ENCODE data around the gene ZNF580.

GRCh38 chr19:55685776-55686175 lies 45.0 kb downstream of the ZNF580 start:
- no peak for TF ChIP-seq POLR2A (IDR thresholded peaks at IDR 0.05)
- no peak for TF ChIP-seq POLR2AphosphoS5 (IDR thresholded peaks at IDR 0.05)
- no peak for TF ChIP-seq CTCF (IDR thresholded peaks at IDR 0.05)
- no peak for TF ChIP-seq EP300 (IDR thresholded peaks at IDR 0.05)

Measured in sigmoid colon (tissue), 4 donors.